Measurements from ENCODE around the gene RBCK1. TPM values are rescaled to one million over a fixed set of nuclear protein-coding genes. Genes with fewer than 3 reads are reported as not detected.
A peak's percentile ranks its signal among the peaks of the same experiment; 100 is the strongest.

Gene RBCK1
- polyA plus RNA-seq, 1 donor from 2014 or later: 38.4 TPM

- Histone ChIP-seq H3K4me2 (ENCODE audit: low read length) (no peak overlapping the region), H3K9ac (ENCODE audit: low read length) (no peak overlapping the region), H3K79me2 (replicated peaks; ENCODE audit: insufficient read depth, low read length) (peaks cover 14% of the 10 kb centered on the region), H4K20me1 (ENCODE audit: insufficient read depth) (no peaks in the 10 kb centered on the region), H3K9me3 (ENCODE audit: low read length) (no peaks in the 10 kb centered on the region), H3K4me3 (ENCODE audit: low read length) (no peak overlapping the region), H3K27ac (ENCODE audit: low read length) (no peak overlapping the region), H2AFZ (ENCODE audit: low read depth, low read length) (no peak overlapping the region), H3K27me3 (ENCODE audit: insufficient read depth, low read depth, low read length) (no peaks in the 10 kb centered on the region), H3K9me2 (ENCODE audit: insufficient read depth, low read length) (no peaks in the 10 kb centered on the region), H3K36me3 (ENCODE audit: insufficient read depth, low read length) (no peaks in the 10 kb centered on the region), H3F3A (ENCODE audit: insufficient read depth, low read length, poor library complexity, severe bottlenecking) (peaks cover 5% of the 10 kb centered on the region)
- no peak for TF ChIP-seq EP300 (conservative IDR thresholded peaks at IDR 0.05; ENCODE audit: poor library complexity, severe bottlenecking)
- no peak for TF ChIP-seq SMC3 (conservative IDR thresholded peaks at IDR 0.05; ENCODE audit: poor library complexity)
- TF ChIP-seq REST (IDR thresholded peaks at IDR 0.05; ENCODE audit: borderline replicate concordance): no peak
- TF ChIP-seq EZH2 (IDR thresholded peaks at IDR 0.05; ENCODE audit: borderline replicate concordance, insufficient read depth, low read length, poor library complexity, severe bottlenecking): no peak
- TF ChIP-seq POLR2AphosphoS5 (IDR thresholded peaks at IDR 0.05): no peak
- no peak for TF ChIP-seq RAD21 (conservative IDR thresholded peaks at IDR 0.05)
- TF ChIP-seq CTCF (IDR thresholded peaks at IDR 0.05; ENCODE audit: poor library complexity, severe bottlenecking): no peak
- TF ChIP-seq MXI1 (conservative IDR thresholded peaks at IDR 0.05; ENCODE audit: poor library complexity, severe bottlenecking): no peak
- TF ChIP-seq TAF1 (IDR thresholded peaks at IDR 0.05; ENCODE audit: low read depth): no peak
These were observed 4.0 kb upstream of the RBCK1 start for GRCh38 chr20:404088-404487.

DNA sequence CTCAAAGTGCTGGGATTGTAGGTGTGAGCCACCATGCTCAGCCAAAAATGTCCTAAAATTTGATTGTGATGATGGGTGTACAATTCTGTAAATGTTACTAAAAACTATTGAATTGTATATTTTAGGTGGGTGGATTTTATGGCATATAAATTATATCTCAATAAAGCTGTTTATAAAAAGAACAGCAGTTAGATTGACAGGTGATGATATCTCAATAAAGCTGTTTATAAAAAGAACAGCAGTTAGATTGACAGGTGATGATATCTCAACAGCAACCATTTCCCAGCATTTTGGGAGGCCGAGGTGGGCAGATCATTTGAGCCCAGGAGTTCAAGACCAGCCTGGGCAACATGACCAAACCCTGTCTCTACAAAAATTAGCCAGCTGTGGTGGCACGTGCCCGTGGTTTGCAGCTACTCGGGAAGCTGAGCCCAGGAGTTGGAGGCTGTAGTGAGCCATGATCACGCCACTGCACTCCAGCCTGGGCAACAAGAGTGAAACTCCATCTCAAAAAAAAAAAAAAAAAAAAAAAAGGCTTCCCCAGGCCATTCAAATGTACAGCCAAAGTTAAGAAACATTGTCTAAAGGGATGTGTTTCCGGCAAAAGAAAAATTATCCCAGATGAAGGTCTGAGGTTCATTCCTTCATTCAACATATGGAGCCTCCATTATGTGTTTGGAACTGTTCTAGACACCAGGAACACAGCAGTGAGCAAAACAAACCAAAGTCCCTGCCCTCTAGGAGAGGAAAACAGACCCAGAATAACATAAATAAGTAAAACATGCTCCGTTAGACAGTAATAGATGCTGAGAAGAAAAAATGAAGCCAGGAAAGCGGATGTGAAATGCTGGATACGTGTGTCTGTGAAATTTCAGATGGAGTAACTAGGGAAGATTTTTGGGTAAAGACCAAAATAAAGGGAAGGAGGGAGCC lies 1.6 kb upstream of the RBCK1 start:
- TF ChIP-seq TAF1 (IDR thresholded peaks at IDR 0.05; ENCODE audit: low read depth) (no peak), EP300 (conservative IDR thresholded peaks at IDR 0.05; ENCODE audit: poor library complexity, severe bottlenecking) (no peak), EZH2 (IDR thresholded peaks at IDR 0.05; ENCODE audit: borderline replicate concordance, insufficient read depth, low read length, poor library complexity, severe bottlenecking) (no peak), RAD21 (conservative IDR thresholded peaks at IDR 0.05) (no peak), POLR2AphosphoS5 (IDR thresholded peaks at IDR 0.05) (no peak), CTCF (IDR thresholded peaks at IDR 0.05; ENCODE audit: poor library complexity, severe bottlenecking) (no peak), REST (IDR thresholded peaks at IDR 0.05; ENCODE audit: borderline replicate concordance) (no peak), SMC3 (conservative IDR thresholded peaks at IDR 0.05; ENCODE audit: poor library complexity) (no peak)
- Histone ChIP-seq H3K4me2 (ENCODE audit: low read length) (no peak overlapping the region), H3K79me2 (replicated peaks; ENCODE audit: insufficient read depth, low read length) (peaks cover 17% of the 10 kb centered on the region), H3K27ac (ENCODE audit: low read length) (no peak overlapping the region), H3F3A (ENCODE audit: insufficient read depth, low read length, poor library complexity, severe bottlenecking) (peaks cover 5% of the 10 kb centered on the region), H3K9me2 (ENCODE audit: insufficient read depth, low read length) (no peaks in the 10 kb centered on the region), H3K9me3 (ENCODE audit: low read length) (no peaks in the 10 kb centered on the region), H4K20me1 (ENCODE audit: insufficient read depth) (no peaks in the 10 kb centered on the region), H2AFZ (ENCODE audit: low read depth, low read length) (no peak overlapping the region), H3K9ac (ENCODE audit: low read length) (no peak overlapping the region), H3K4me3 (ENCODE audit: low read length) (peak overlapping the region; percentile 99), H3K27me3 (ENCODE audit: insufficient read depth, low read depth, low read length) (no peaks in the 10 kb centered on the region), H3K36me3 (ENCODE audit: insufficient read depth, low read length) (no peaks in the 10 kb centered on the region)

Data from neural cell (in vitro differentiated cells).